Left ventricle myocardium inferior (tissue), 1 donor: ENCODE data around the gene TOP2A. TPM values are rescaled to one million over a fixed set of nuclear protein-coding genes. Genes with fewer than 3 reads are reported as not detected.
A peak's percentile ranks its signal among the peaks of the same experiment; 100 is the strongest.
"Not testable (repeated sequence)": the region's sequence is repeated elsewhere in the genome, so short reads cannot be mapped to it uniquely, and the experiment has no call there.

ENCODE experiments used
- DNase-seq: peaks from one replicate; pipeline ENCODE4 v3.0.0-alpha.2; 2020
- H3K27ac ChIP-seq: fragments of 200-600 bp; replicated peaks from 2 replicates; pipeline ENCODE4 v1.8.0; 2021
- H3K27me3 ChIP-seq: fragments of 200-600 bp; 2 replicates; pipeline ENCODE4 v1.8.0; 2021; ENCODE audit warnings: low read depth
- H3K36me3 ChIP-seq: fragments of 200-600 bp; 2 replicates; pipeline ENCODE4 v1.8.0; 2021
- H3K4me1 ChIP-seq: fragments of 200-600 bp; 2 replicates; pipeline ENCODE4 v1.8.0; 2021
- H3K4me3 ChIP-seq: fragments of 200-600 bp; 2 replicates; pipeline ENCODE4 v1.8.0; 2021; ENCODE audit warnings: mild to moderate bottlenecking, moderate library complexity
- H3K9me3 ChIP-seq: fragments of 200-600 bp; replicated peaks from 2 replicates; pipeline ENCODE4 v1.8.0; 2021
- CTCF ChIP-seq: fragments of 200-600 bp; IDR thresholded peaks from 2 replicates; pipeline ENCODE4 v1.8.0; 2021; ENCODE audit warnings: antibody characterized with exemption, mild to moderate bottlenecking, borderline replicate concordance
- intact Hi-C: fragments of 100-400 bp; cut with micrococcal nuclease; formaldehyde crosslinking; loops from one replicate; pipeline ENCODE4 v1.11.0; 2022
- total RNA-seq: library from RNA; stranded (reverse); fragmentation: NEBNext Ultra II Directional; extraction: Animal tissue kit (Norgen Biotek cat#: 25700); gene quantifications from one replicate; pipeline ENCODE4 v1.2.1, GENCODE V29; 2021
- donor health status: DM: no; HTN: yes; CAD: no; lungs with severe emphysema.

Gene TOP2A
- total RNA-seq, 1 donor from 2014 or later: 2.1 TPM

- no peak for DNase-seq
- Histone ChIP-seq H3K27me3 (peaks cover 9% of the 10 kb centered on the region), H3K27ac (no peak overlapping the region), H3K9me3 (no peaks in the 10 kb centered on the region), H3K4me3 (no peak overlapping the region), H3K36me3 (no peaks in the 10 kb centered on the region), H3K4me1 (peaks cover under 1% of the 10 kb centered on the region)
- intact Hi-C loops: no loop called here
- TF ChIP-seq CTCF: no peak
Measured at GRCh38 chr17:40369923-40370322, 47.8 kb downstream of the TOP2A start.

GRCh38 chr17:40367728-40368127 lies 50.0 kb downstream of the TOP2A start:
- intact Hi-C loops, DNase-seq: not testable (repeated sequence)

GRCh38 chr17:40366861-40367518 lies 50.7 kb downstream of the TOP2A start:
- Histone ChIP-seq H3K4me1 (peaks cover 23% of the 10 kb centered on the region), H3K9me3 (no peaks in the 10 kb centered on the region), H3K36me3 (no peaks in the 10 kb centered on the region), H3K27ac (no peak overlapping the region), H3K4me3 (no peak overlapping the region), H3K27me3 (peaks cover 16% of the 10 kb centered on the region)
- TF ChIP-seq CTCF: no peak
- no peak for DNase-seq
- intact Hi-C loops: no loop called here

More at GRCh38 chr17:40367728-40368127, 50.0 kb downstream of the TOP2A start:
- H3K27me3 ChIP-seq, H3K27ac ChIP-seq, H3K36me3 ChIP-seq, H3K9me3 ChIP-seq, H3K4me3 ChIP-seq: not testable (repeated sequence)
- H3K4me1 ChIP-seq: peaks cover 16% of the 10 kb centered on the region

- H3K27ac ChIP-seq: no peak overlapping the region
- H3K4me1 ChIP-seq: peaks cover 24% of the 10 kb centered on the region
- no peaks in the 10 kb centered on the region for H3K36me3 ChIP-seq
- TF ChIP-seq CTCF: no peak
- H3K4me3 ChIP-seq: no peak overlapping the region
- peaks cover 22% of the 10 kb centered on the region for H3K27me3 ChIP-seq
- intact Hi-C loops: no loop called here
- DNase-seq: no peak
- H3K9me3 ChIP-seq: no peaks in the 10 kb centered on the region
Measured at GRCh38 chr17:40366076-40366860, 51.4 kb downstream of the TOP2A start.

GRCh38 chr17:40364906-40365305 lies 52.8 kb downstream of the TOP2A start:
- Histone ChIP-seq H3K36me3 (no peaks in the 10 kb centered on the region), H3K27ac (peak overlapping the region; percentile 65), H3K9me3 (no peaks in the 10 kb centered on the region), H3K4me3 (peak overlapping the region; percentile 67), H3K27me3 (peaks cover 23% of the 10 kb centered on the region), H3K4me1 (peaks cover 24% of the 10 kb centered on the region)
- no peak for TF ChIP-seq CTCF
- DNase-seq: no peak
- intact Hi-C loops: no loop called here
